ENCODE results near the gene AGAP3.

Gene AGAP3

DNA sequence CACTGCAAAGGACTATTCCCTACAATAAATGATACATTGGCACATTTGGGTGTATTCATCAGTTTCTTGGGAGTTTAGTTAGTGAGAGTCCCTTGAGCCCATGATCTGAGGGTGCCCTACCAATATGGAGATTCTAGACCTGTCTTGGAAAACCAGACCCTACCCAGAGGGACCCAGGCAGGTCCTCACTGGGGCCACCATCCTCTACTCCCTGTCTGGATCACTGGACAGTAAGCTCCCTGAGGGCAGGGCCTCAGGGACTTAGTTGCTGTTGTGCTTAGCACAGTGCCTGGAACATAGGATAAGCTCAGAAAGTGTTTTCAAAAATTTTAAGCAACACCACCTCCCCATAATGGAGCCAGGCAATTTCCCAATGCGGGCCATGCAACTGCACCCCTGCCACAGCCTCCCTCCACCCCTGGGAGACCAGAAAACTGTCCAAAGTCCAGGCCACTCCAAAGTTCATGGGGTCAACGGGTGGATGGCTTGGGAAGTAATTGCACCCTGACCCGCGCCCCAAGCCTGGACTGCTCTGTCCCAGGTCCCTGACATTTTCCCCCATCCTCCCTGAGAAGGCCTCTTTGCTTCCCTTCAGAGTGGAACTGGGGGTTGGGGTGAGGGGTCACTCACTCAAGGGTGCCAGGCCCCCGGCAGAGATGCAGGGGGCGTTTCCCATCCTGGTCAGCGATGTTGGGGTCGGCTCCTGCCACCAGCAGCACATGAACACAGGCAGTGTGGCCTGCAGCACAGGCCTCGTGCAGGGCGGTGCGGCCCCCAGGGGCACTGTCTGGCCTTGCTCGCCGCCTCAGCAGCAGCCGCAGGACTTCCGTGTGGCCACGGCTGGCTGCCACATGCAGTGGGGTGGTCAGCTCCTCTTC lies 99.7 kb downstream of the AGAP3 start:
- DNase-seq (ENCODE audit: low read depth in 2 of 2) = no peak

DNA sequence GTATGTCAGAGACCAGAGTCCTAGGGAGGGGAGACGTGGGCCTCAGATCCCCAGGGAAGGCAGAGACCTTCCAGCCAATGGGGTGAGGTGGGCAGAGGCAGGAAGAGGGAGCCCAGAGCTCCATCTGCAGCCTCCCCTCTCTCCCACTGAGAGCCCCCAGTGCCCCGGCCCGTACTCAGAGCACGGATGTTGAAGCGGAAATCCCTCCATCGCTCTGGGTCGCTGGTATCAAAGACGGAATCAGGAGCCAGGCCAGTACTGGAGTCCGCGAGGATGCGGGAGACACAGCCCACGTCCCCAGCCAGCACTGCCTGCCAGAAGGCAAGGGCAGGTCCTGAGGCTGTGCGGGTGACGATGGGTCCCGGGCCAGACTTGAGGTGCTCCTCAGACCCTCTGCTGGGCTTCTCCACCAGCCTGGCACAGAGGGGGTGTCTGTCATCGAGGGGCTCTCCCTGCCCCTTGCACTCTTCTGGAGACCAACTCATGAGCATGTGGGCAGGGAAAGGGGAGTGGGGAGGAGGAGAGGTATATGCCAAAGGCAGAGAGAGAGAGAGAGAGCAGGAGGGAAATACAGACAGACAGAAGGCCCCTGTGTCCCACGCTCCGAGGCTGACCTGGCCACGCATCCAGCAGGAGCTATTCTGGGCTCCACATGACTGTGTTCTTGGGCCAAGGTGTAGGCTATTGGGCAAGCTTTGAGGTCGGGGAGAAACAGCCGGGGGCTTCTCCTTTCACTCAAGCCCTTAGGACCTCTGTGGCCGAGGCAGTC lies 100.5 kb downstream of the AGAP3 start, which contains the start of gene ASB10:
TSS of gene ASB10 (minus strand) at position 611 of the 769 bp plus-strand sequence. CDS start at position 491, 120 bp downstream.
- DNase-seq (ENCODE audit: low read depth in 2 of 2) = no peak

DNA sequence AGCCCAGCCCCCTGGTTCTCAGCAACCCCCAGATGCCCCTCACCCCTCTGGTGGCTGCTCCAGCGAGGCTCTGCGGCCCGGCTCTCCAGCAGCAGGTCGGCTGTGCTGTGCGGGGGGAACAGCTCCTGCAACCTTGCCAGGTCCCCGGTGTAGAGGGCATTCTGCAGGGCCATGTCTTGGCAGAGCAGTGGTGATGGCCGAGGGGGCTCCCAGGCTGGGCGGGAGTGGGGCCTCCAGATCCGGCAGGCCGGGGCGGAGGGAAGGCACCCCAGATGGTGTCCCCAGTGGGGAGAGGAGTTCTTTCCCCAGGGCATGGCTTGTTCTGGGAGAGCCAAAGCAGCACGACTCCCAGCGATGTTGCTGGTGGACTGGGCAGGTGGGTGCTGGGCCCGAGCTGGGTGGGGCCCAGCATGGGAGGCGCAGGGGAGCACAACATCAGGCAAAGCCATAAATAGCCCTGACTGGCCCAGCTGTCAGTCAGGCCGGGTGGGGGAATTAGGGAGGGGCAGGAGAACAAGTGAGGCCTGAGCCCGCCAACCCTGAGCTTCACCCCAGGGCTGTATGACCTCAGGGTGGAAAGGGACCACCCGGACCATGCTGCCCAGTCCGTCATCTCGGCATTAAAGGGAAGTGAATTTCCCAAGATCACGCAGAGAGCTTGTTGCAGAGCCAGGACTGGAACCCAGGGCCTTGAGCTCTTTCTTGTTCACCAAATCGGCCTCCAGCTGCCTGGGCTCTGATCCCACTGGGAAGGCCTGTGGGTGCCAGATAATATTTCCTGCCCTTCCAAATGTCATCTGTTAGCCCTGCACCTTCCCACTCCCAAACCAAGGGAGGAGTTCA lies 101.4 kb downstream of the AGAP3 start:
- no peak for DNase-seq (ENCODE audit: low read depth in 2 of 2)

DNA sequence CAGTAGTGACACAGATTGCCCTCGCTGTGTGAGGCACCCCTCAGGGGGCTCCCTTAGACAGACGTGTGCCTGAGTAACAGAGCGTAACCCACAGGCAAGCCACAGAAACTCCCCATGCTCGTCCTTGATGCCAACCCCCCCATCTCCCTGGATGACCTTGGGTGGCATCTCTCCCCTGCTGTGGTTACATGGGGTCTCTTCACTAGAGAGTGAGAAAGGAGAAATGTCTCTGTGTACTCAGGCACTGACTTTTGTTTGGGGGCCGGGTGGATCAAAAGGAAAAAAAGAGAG lies 101.9 kb downstream of the AGAP3 start:
- no peak for DNase-seq (ENCODE audit: low read depth in 2 of 2)

DNA sequence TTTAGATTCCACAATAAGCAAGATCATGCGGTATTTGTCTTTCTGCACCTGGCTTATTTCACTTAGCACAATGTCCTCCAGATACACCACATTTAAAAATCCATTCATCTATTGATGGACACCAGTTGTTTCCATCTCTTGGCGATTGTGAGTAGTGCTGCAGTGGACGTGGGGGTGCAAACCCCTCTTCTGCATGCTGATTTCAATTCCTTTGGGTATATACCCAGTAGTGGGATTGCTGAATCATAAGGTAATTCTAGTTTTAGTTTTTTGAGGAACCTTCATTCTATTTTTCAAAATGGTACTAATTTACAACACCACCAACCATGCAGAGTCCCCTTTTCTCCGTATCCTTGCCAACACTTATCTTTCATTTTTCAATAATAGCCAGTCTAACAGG lies 102.8 kb downstream of the AGAP3 start:
- DNase-seq (ENCODE audit: low read depth in 2 of 2) = no peak

DNA sequence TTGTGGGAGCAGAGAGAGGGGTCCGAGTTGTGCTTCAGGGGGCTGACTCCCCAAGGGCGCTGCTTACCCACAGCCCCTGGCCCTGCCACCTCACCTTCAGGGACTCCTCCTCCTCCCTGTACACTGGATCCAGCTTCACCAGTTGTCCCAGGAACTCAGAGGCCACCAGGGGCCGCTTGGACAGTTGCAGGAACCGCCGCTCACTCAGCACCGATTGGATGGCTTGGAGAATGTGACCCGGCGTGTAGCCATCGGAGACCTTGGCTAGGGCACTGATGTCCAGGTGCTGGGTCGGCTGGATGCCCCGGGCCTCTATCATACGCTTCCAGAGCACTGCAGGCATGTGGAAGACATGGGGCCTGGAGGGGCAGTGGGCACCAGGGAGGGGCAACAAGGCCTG lies 105.3 kb downstream of the AGAP3 start:
- DNase-seq (ENCODE audit: low read depth in 2 of 2) = no peak

DNA sequence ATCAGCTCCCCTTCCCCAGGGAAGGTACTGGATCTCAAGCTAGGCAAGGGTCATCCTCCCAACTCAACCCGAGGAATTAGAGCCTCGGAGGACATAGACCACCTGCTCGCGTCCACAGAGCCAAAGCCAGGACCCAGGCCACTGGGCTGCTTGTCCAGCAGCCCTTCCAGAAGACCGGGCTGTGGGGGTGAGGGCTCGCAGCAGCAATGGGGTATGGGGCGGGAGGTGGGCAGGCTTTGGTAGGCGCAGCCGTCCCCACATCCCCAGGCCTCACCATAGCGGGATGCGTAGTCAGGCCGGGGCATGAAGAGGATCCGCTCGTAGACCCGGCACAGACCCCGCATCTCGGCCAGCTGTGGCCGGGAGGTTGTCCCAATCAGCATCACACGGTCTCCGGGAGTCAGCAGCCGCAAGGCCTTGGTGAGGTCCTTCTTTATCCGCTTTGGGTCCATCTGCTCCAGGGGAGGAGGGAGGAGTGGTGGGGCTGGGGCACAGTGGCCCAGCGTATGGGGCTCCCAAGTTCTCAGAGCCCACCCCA lies 105.8 kb downstream of the AGAP3 start:
- no peak for DNase-seq (ENCODE audit: low read depth in 2 of 2)

DNA sequence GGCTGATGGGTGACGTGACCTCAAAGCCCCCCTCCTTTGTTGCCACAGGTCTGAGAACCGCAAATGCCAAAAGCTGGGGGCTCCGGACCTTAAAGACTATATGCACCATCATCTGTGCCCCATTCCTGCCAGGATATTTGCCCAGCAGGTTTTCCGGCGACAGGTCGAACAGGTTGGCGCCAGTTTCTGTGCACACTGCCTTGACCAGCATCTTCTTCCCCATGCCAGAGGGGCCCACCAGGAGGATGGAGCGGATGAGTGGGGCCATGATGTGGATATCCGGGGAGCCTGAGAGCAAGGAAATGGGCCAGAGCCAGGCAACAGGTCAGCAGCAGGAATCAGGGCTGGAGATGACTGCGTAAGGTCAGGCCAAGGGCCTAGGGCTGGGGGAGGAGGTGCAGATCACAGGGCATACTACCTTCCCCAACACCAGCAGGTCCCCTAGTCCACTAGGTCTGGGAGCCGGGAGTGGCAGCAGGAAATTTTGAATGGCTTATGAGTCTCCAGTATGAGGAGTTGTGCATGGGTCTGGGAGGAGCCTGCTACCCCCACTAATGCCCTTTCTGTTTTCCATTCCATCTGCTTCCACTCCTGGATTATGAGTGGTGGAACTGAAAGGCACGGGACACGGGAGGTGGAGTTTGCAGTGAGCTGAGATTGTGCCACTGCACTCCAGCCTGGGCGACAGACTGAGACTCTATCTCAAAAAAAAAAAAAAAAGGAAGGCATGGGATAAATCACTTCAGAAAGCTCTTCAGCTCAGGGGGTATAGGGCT lies 107.1 kb downstream of the AGAP3 start:
- no peak for DNase-seq (ENCODE audit: low read depth in 2 of 2)
